ENCODE results near the gene ITGB6.
A peak's percentile ranks its signal among the peaks of the same experiment; 100 is the strongest.

ITGB6 gene

DNA sequence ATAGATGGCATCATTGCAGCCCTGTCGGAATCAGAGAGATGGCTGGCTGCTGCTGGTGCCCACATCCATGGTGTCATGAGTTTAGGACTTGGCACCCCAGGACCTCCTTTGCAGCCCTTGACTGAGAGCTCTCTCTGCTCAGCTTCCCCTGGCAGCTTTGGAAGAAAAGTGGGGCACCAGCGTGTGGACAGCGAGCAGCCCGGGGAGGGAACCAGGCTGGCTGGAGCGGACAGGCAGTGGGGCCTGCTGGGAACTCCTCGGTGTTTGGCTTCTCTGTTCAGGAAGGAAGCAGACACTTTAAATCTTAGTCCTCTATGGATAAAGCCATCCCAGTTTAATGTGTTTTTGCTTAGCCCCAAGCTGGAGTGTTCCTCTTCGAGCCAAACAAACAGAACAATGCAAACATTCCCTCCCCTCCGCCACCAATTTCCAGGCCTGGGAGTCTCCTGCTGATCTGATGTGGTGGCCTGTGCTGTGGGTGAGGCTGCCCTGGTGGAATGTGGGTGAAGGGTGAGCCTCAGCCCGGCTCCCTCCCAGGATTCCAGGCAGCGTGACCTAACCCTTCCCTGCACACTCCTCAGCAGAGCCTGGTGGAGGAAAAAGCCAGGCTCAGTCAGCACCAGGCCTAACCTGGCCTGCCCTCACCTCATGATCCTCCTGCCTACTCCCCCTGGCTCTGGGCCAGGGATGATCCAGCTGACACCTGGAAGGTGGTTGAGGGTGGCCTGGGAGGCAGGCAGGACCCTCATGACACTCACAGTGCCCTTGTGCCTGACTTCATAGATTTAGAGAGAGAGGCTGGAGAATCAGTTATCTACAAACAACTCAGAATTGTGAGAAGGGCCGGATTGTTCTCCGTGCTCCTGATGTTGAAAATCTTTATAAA lies 21.6 kb upstream of the ITGB6 start:
- DNase-seq = peak; percentile 32

GRCh38 chr2:160220545-160221009 lies 20.5 kb upstream of the ITGB6 start:
- DNase-seq = no peak

GRCh38 chr2:160220026-160220425 lies 20.0 kb upstream of the ITGB6 start:
- DNase-seq = no peak

- no peak for DNase-seq
Observed at GRCh38 chr2:160214461-160215445, 14.7 kb upstream of the ITGB6 start.

DNA sequence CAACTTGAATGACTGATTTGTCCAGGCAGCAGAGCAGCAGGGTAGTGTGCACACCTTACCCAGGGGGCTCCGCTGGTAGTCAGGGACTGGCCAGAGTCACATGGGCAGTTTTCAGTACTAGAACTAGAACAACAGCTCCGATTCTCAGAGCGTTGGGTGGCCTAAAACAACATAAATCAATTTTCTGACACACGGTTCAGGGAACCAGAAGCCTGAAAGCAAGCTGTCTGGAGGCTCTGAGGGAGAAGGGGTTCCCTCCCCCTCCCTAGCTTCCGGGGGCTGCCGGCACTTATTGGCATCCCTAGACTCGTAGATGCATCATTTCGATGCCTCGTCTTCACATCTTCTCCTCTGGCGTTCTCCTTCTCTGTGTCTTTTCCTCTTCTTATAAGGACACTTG lies 13.4 kb upstream of the ITGB6 start:
- DNase-seq = no peak

GRCh38 chr2:160210599-160211138 lies 10.6 kb upstream of the ITGB6 start:
- peak; percentile 78 for DNase-seq

- peak; percentile 62 for DNase-seq
Observed at GRCh38 chr2:160209516-160209856, 9.4 kb upstream of the ITGB6 start.

DNA sequence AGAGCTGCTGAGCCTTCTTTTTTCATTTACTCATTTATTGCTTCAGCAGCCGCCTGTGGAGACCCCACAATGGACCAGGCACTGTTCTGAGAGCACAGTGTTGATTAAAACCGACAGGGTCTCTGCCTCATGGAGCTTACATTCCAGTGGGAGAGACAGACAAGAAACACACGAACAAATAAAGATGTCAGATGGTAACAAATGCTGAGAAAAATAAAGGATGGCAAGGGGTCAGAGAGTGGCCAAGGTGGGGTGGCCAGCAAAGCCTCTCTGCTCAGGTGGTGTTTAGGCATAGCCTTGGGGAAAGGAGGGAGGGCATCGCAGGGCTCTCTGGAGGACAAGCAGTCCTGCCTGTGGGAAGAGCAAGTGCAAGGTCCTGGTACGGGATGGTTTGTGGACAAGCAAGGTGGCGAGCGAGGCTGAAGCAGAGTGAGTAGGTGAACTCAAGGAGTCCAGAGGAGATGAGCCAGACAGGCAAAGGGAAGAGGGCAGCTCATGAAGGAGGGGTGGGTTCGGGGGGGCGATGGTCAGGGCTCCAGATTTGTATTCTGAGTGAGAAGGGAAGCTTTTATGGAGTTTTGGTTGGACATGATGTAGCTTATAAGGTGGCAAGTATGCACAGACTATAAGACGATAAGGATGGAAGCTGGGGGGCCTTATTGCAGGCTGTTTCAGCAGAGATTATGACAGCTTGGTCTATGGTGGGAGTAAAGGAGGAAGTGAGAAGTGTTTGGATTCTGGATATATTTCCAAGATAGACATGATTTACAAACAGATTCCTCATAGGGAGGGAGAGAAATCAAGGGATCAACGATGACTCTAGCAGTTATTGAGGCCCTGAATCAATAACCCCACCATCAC lies 8.8 kb upstream of the ITGB6 start:
- DNase-seq = no peak

DNA sequence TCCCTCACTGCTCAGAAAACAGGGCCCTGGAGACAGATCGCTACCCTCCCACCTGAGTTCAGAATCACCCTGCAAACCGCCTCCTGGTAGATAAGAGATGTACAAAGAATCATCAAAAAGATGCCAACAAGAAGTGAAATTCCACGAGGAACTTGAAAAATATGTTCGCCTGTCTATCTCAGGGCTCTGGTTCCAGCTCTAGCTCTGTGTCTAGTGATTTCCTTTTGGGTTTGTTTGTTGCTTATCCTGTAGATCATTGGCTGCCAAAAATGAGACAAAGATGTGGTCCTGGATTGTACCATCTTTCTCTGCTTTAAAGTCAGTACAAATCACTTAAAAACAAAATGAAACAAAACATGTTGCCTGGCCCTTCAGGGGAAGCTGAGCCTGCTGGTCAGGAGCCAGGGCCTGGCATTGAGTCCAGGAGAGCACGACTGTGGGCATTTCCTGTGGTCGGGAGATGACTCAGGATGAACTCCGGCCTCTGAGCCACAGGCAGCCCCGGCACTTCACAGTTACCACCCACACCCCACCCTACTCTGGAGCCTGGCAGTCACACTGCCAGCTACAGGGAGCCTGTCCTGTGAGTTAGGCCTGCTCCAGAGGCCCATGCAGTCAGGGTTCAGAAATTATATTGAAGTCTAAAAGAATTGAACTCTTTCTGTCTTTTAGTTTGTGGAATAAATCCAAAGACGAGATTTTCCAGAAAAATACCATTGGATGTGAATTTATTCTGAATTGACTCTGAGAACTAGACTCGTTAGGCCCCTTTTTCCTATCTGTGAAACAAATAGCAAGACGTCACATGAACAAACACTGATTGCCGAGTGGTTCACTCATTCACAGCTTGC lies 8.0 kb upstream of the ITGB6 start:
- no peak for DNase-seq

DNA sequence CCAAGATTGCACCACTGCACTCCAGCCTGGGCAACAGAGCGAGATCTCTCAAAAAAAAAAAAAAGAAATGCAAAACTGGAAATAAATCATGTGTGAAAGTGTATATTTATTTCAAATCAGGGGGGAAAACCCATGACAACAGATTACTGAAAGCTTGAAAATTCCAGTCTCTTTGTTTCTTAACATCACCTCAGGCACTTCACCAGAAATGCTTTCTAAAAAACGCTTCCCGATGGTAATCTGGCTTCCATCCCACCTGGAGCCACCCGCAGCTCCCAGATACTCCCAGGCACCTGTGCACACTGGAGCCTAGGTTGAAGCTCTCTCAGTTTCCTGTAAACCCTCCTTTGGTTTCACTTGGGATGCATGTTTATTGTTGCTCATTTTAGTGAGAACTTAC lies 7.2 kb upstream of the ITGB6 start:
- DNase-seq = no peak

DNA sequence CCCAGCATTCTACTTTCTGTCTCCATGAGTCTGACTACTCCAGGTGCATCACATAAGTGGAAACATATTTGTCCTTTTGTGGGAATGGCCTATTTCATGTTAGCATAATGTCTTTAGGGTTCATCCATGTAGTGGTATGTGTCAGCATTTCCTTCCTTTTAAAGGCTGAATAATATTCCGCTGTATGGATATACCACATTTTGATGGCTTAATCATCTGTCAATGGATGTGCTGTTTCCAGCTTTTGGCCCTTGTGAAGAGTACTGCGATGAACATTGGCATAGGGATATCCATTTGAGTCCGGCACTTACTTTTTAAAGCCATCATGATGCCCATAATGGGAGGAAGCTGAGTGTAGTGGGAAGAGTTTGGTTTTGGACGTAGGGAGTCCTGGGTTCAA lies 6.4 kb upstream of the ITGB6 start:
- DNase-seq = no peak

- DNase-seq = no peak
Observed at GRCh38 chr2:160205505-160205904, 5.4 kb upstream of the ITGB6 start.

GRCh38 chr2:160203422-160203821 lies 3.4 kb upstream of the ITGB6 start:
- DNase-seq = no peak

DNA sequence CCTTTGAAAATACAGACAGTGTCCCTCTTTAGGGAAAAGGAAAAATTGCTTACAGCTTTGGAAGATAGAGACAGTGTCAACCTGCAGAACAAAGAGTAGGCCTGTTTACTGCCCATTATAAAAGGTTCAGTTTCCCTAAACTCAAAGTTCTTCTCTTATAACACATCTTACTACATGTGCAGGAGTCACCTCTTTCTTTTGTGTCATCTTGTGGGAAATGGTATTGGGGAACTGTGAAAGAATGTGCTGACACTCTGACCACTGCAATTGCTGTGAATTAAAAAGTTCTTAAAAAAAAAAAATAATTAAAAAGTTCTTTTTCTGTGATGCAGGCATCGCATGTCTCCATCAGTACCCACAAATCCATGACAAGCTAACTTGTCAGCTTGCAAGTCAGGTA lies 2.9 kb upstream of the ITGB6 start:
- no peak for DNase-seq

- DNase-seq = no peak
Observed at GRCh38 chr2:160201849-160202539, 1.9 kb upstream of the ITGB6 start.

DNA sequence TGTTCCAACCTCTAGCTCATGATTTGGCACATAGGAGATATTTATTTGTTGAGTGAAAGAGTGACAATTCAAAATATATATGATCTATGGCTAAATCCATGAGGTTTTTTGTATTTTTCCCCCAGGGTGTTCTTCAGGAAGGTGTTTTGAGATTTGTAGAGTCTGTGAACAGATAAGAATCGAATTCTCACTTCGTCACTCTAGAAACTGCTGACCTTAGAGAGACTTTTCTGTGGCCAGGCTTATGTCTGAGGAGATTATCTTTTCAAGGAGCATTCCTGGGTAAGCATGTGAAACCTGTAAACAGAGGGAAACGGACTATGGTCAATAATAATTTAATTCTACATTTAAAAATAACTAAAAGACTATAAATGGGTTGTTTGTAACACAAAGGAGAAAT lies 849 bp upstream of the ITGB6 start:
- DNase-seq = peak; percentile 26

DNA sequence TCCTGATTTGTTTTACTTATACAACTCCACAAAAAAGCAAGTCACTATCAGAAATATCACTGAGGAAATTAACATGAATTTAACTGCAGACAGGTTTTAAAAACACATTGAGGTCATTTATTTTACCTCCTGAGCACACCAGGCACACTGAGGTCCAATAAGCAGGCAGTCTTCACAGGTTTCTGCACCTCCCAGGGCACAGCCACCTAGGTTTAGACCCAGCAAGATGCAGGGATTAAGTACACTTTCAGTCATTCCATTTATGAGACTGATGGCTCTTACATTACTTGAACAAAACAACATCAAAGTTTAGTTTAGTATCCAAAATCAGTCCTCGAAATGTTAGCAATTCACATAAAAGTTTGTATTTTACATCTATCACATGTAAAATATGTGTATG lies 1.0 kb downstream of the ITGB6 start:
- DNase-seq = no peak

- no peak for DNase-seq
Observed at GRCh38 chr2:160197587-160197986, 2.5 kb downstream of the ITGB6 start.

DNA sequence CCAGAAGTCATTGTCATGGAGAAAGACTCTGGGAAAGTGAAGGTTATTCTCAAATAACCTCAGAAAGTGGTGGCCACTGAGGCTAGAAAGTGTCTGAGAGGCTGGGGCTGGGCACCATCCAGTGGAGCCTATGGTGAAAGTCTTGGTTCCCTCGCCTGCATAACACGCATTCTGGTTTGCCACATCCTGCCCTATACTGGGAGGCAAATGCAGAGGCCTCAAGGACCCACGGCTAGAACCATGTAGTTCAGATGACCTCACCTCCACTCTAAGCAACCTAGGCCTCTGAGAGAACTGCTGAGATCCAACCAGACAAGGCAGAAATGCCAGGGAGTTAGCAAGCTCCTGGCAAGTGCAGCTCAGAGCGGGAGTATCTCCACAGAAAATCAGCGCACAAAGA lies 5.1 kb downstream of the ITGB6 start:
- no peak for DNase-seq

GRCh38 chr2:160194351-160194750 lies 5.7 kb downstream of the ITGB6 start:
- DNase-seq = peak; percentile 96
